ENCODE results near the gene CFI. TPM values are rescaled to one million over a fixed set of nuclear protein-coding genes. Genes with fewer than 3 reads are reported as not detected.

The CFI gene
- total and polyA plus RNA-seq, 2 of the 8 experiments (the other 6 are each of a cell fraction or from before 2014, with no cell fraction given) = not detected

GRCh38 chr4:109809655-109810054 lies 7.9 kb upstream of the CFI start:
- Histone ChIP-seq H2BK15ac (ENCODE audit: low read length) (no peak overlapping the region), H3K23ac (ENCODE audit: insufficient read length) (no peak overlapping the region), H2BK12ac (ENCODE audit: low read depth, low read length) (no peak overlapping the region; the same call in 1 of the 2 replicates), H4K8ac (ENCODE audit: extremely low read depth, insufficient read depth, low read length) (no peak overlapping the region), H3K27me3 (replicated peaks in 1 of 4; ENCODE audit: control insufficient read depth in 3 of 4, extremely low read depth in 1 of 4, insufficient read depth in 3 of 4, low read length in 3 of 4) (no peaks in the 10 kb centered on the region), H3K9ac (replicated peaks in 1 of 4; ENCODE audit: extremely low read depth in 1 of 4, low read depth in 3 of 4, low read length in 3 of 4) (no peak overlapping the region), H3K9me3 (ENCODE audit: insufficient read depth in 2 of 2, low read depth in 1 of 2, low read length in 1 of 2) (no peaks in the 10 kb centered on the region), H3K56ac (replicated peaks; ENCODE audit: insufficient read length, low read depth, low read length) (no peak overlapping the region), H3K14ac (ENCODE audit: insufficient read length) (no peak overlapping the region), H3K4me3 (ENCODE audit: extremely low read depth in 1 of 4, insufficient read depth in 2 of 4, low read depth in 3 of 4, low read length in 4 of 4) (no peak overlapping the region), H3K36me3 (ENCODE audit: control insufficient read depth in 2 of 4, insufficient read depth in 4 of 4, low read length in 3 of 4) (no peaks in the 10 kb centered on the region), H4K91ac (replicated peaks; ENCODE audit: insufficient read length, low read length) (no peak overlapping the region), H3K79me2 (ENCODE audit: control insufficient read depth in 1 of 2, insufficient read depth in 2 of 2, low read length in 2 of 2) (no peaks in the 10 kb centered on the region), H3K23me2 (ENCODE audit: low read depth, low read length) (no peaks in the 10 kb centered on the region), H3K27ac (ENCODE audit: low read depth, low read length) (no peak overlapping the region), H3K4me2 (ENCODE audit: insufficient read depth in 1 of 2, low read depth in 2 of 2, low read length in 2 of 2) (no peak overlapping the region; a peak in 1 of 4 replicates), H2BK5ac (ENCODE audit: low read depth, low read length) (no peak overlapping the region), H2AK5ac (ENCODE audit: low read depth, low read length) (no peak overlapping the region), H2BK120ac (replicated peaks; ENCODE audit: low read depth, low read length) (no peak overlapping the region), H4K20me1 (replicated peaks in 1 of 2; ENCODE audit: control insufficient read depth in 1 of 2, insufficient read depth in 2 of 2, low read length in 2 of 2) (no peaks in the 10 kb centered on the region), H4K5ac (ENCODE audit: insufficient read length, low read depth, low read length) (no peak overlapping the region), H2AFZ (ENCODE audit: low read length) (no peak overlapping the region), H3K18ac (ENCODE audit: extremely low read depth, low read length) (no peak overlapping the region), H2BK20ac (ENCODE audit: low read length) (no peak overlapping the region), H3K4ac (replicated peaks; ENCODE audit: insufficient read length, low read depth, low read length) (no peak overlapping the region), H3K79me1 (ENCODE audit: low read depth, low read length) (no peaks in the 10 kb centered on the region), H3K4me1 (replicated peaks in 1 of 4; ENCODE audit: control insufficient read depth in 3 of 4, insufficient read depth in 4 of 4, low read length in 3 of 4) (peaks cover 0 to 8% (median 5%) of the 10 kb centered on the region in 4 experiments; a peak in 4 of 7 replicates)
- WGBS, 2 experiments (ENCODE audit: extremely low coverage in 1 of 2, insufficient coverage in 1 of 2, insufficient read length in 1 of 2, insufficient replicate concordance in 2 of 2, low coverage in 1 of 2, low lambda C conversion rate in 2 of 2, missing lambda C conversion rate in 1 of 2) = 95% methylated on average over 2 of the region's 2 CpGs; no CpG with 5 or more reads in 1 of the 2 experiments
- no peak for TF ChIP-seq TCF12 (IDR thresholded peaks at IDR 0.05; ENCODE audit: low read depth, low read length)
- no peak for TF ChIP-seq RFX5 (IDR thresholded peaks at IDR 0.05; ENCODE audit: borderline replicate concordance, low read depth, low read length)
- no peak for TF ChIP-seq HDAC2 (IDR thresholded peaks at IDR 0.05; ENCODE audit: borderline replicate concordance in 1 of 2, low read depth in 2 of 2, low read length in 2 of 2)
- no peak for TF ChIP-seq PHF8 (conservative IDR thresholded peaks at IDR 0.05; ENCODE audit: low read depth, low read length)
- no peak for TF ChIP-seq CEBPB (IDR thresholded peaks at IDR 0.05; ENCODE audit: low read depth, low read length)
- TF ChIP-seq TEAD4 (IDR thresholded peaks at IDR 0.05; ENCODE audit: low read depth, low read length) = no peak
- no peak for TF ChIP-seq RXRA (IDR thresholded peaks at IDR 0.05; ENCODE audit: insufficient read depth, low read depth, low read length)
- TF ChIP-seq CHD2 (IDR thresholded peaks at IDR 0.05; ENCODE audit: low read length) = no peak
- no peak for TF ChIP-seq FOSL1 (IDR thresholded peaks at IDR 0.05; ENCODE audit: insufficient read depth, low read depth, low read length)
- no peak for TF ChIP-seq TBP (IDR thresholded peaks at IDR 0.05; ENCODE audit: low read depth, low read length)
- ChIA-PET CTCF (ENCODE audit: partially characterized antibody) (interaction anchor here (0.7 kb wide), 3 partner anchors 8 to 157 kb away, joined by 3 to 4 read pairs (median 3); no protein-coding TSS in a partner anchor), POLR2A (ENCODE audit: partially characterized antibody) (interaction anchor here (0.7 kb wide), 1 partner anchor 9 kb away, joined by 3 read pairs; no protein-coding TSS in a partner anchor)
- DNase-seq (ENCODE audit: low read depth in 1 of 2, low spot score in 2 of 2) (no peak), FAIRE-seq (no peak)

Data from H1 (cell line).